Measurements from ENCODE around the gene KRT1.

KRT1 gene

DNA sequence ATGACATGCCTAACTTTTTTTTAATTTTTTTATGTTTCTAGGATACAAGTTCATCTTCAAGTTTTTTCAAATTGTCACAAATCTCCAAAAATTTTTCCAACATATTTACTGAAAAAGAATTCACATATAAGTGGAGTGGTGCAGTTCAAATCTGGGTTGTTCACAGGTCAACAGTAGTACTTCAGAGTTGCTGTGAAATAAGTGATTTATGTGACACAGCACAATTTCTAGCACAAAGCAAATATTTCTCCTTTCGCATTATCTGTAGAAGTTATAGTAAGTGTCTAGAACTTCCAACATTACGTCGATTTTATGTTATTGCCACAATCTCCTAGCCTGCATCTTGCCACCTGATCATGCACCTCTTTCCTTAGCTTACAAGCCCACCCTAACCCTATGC is 18.5 kb downstream of the KRT1 start:
- no peak for DNase-seq (ENCODE audit: extremely low spot score)
- TF ChIP-seq, protein P1, sequence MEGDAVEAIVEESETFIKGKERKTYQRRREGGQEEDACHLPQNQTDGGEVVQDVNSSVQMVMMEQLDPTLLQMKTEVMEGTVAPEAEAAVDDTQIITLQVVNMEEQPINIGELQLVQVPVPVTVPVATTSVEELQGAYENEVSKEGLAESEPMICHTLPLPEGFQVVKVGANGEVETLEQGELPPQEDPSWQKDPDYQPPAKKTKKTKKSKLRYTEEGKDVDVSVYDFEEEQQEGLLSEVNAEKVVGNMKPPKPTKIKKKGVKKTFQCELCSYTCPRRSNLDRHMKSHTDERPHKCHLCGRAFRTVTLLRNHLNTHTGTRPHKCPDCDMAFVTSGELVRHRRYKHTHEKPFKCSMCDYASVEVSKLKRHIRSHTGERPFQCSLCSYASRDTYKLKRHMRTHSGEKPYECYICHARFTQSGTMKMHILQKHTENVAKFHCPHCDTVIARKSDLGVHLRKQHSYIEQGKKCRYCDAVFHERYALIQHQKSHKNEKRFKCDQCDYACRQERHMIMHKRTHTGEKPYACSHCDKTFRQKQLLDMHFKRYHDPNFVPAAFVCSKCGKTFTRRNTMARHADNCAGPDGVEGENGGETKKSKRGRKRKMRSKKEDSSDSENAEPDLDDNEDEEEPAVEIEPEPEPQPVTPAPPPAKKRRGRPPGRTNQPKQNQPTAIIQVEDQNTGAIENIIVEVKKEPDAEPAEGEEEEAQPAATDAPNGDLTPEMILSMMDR (IDR thresholded peaks at IDR 0.05; ENCODE audit: control extremely low read depth, extremely low read depth, low read depth, missing control alignments): no peak
- CTCF ChIA-PET: no interaction called here

DNA sequence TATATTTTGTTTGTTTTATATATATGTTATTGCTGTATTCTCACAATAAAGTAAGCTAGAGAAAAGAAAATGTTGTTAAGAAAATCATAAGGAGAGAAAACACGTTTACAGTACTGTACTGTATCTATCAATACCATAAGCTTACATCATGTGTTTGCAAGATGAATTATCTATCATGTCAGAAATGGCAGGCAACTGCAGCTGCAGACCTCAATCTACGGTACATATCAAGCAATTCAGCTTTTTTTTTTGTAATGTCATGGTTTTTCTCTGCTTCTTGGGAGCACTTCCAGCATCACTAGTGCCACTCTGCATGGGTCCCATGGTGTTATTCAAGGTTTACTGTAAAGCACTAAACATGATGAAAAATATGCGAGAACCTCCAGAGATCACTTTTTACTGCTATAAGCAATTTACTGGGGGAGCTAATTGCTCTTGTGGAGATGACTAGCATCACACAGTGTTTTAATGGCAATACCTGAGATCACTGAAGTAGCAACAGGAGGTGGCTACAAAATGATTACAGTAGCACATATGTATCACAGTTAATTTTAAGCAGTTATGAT is 19.2 kb downstream of the KRT1 start:
- ChIA-PET CTCF (no interaction called here), POLR2A (no interaction called here)
- no peak for DNase-seq (ENCODE audit: extremely low spot score)
- TF ChIP-seq, protein P1 (IDR thresholded peaks at IDR 0.05; ENCODE audit: control extremely low read depth, extremely low read depth, low read depth, missing control alignments): no peak

More for the DNA sequence above, 18.5 kb downstream of the KRT1 start:
- POLR2A ChIA-PET: no interaction called here

DNA sequence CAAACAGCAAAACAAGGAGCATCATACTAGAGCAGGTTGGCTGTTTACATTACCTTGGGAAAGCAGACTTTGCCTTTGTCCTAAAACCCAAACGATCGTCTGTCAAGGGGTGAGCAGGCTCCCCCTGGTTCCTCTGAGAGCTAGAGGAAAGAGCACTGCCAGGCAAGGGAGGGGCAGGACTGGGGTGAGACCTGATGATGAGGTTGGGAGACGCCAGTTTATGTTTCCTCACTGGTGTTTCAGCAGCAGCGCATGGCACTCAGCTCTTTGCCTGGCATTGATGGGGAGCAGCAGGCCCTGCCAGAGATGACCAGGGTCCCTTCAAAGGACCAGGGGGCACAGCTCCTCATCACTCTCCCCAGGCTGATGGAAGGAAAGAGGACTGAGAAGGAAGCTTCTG is 20.3 kb downstream of the KRT1 start:
- ChIA-PET CTCF (no interaction called here), POLR2A (no interaction called here)
- TF ChIP-seq, protein P1 (IDR thresholded peaks at IDR 0.05; ENCODE audit: control extremely low read depth, extremely low read depth, low read depth, missing control alignments): no peak
- DNase-seq (ENCODE audit: extremely low spot score): no peak

DNA sequence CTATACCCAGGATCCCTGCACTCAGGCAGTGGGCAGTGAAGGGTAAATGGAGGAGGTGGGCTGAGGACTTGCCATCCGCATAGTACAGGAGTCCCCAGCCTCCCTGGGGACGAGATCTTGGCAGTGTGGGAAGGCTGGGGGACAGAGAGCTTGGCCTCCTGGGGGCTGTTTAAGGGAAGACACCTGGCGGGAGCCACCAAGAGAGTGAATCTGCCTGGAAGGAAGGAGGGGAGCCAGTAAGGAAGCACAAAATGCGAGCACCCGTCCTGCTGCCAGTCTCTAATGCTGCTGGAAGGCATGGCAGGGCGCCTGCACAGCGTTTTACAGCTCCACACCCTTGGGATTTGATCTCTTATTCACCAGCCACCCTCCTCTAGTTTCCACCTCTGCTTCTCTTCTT is 20.8 kb downstream of the KRT1 start:
- TF ChIP-seq, protein P1 (IDR thresholded peaks at IDR 0.05; ENCODE audit: control extremely low read depth, extremely low read depth, low read depth, missing control alignments): no peak
- DNase-seq (ENCODE audit: extremely low spot score): no peak
- ChIA-PET POLR2A (no interaction called here), CTCF (no interaction called here)

DNA sequence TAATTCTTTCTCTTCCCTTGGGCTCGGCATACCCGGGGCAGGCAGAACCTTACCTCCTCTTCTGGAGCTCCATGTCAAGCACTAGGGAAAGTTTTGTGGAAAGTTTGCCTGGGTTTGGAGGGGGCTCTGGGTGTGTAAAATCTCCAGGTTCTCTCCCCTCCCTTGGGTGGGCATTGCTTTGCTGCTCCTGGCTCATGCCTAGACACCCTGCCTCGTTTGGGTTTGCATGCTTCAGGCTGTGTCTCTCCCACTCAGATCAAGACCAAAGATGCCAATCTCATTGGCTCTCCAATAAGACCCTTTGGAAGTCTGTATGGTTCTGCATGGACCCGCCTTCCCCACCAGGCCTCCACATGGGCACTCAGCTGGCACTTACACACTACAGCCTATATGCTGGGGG is 22.0 kb downstream of the KRT1 start:
- CTCF ChIA-PET: interaction anchor here (1.5 kb wide), 1 partner anchor 17 kb away, joined by 4 read pairs; no protein-coding TSS in a partner anchor
- DNase-seq (ENCODE audit: extremely low spot score): no peak
- POLR2A ChIA-PET: no interaction called here

DNA sequence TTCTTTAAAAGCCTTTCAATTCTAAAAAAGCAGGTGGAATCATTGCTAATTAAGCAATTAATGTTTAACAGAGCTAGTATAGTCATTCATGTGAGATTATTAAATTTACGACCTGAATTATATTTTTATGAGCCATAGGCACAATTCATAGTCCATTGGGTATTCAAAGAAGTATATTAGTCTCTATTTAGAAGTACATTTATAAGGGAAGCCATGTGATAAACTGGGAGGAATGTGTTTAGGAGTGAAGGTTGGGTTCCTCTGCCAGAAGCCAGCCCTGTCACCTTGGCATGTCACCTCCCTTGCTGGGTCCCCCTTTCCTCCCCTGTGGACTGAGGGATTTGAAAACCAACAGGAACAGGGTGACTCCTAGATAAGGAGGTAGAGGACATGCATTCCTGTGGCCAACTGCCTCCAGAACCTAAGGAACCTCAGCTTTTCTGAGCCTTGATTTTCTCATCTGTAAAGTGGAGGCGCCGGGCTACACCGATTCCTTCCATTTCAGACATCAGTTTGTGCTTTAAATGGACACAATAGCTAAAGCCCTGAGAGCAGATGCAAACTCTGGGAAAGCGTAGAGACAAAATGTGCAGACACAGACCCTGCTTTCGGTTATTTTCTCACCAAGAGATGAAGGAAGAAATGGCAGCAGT is 22.8 kb downstream of the KRT1 start:
- TF ChIP-seq, protein P1 (IDR thresholded peaks at IDR 0.05; ENCODE audit: control extremely low read depth, extremely low read depth, low read depth, missing control alignments): no peak
- ChIA-PET CTCF (interaction anchor here (1.5 kb wide), 1 partner anchor 18 kb away, joined by 4 read pairs; no protein-coding TSS in a partner anchor), POLR2A (no interaction called here)
- no peak for DNase-seq (ENCODE audit: extremely low spot score)

More for the DNA sequence above, 22.0 kb downstream of the KRT1 start:
- TF ChIP-seq, protein P1 (IDR thresholded peaks at IDR 0.05; ENCODE audit: control extremely low read depth, extremely low read depth, low read depth, missing control alignments): no peak
